GM12872 (cell line): ENCODE measurements around the gene OXER1.

ENCODE experiments used
- CTCF ChIP-seq: IDR thresholded peaks from 3 replicates; pipeline ENCODE4 v1.5.1; 2011; ENCODE audit warnings: low read depth, mild to moderate bottlenecking, low read length, moderate library complexity; ENCODE audit not compliant: insufficient read depth

The OXER1 gene

DNA sequence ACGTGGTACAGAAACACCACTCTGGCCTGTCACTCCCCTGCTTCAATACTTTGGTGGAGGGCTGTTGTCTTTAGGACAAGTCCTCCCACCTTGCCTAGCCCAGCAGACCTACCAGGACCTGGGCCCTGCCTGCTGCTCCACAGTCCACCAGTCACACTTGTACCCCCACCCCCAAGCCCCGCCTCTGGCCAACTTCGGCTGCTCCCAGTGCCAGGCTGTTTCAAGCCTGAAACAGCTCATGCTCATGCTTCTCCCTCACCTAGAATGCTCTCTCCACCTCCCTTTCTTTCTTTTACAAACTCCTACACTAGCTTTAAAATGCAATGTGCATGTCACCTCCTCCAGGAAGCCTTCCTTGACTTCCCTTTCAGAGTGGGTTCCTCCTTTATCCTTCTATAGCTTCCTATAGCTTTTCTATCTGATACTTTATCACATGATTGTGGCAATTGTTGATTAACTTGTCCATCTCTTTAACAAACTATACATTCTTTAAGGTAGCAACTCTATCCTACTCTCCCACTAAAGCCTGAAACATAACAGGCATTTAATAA lies 4.8 kb upstream of the OXER1 start:
- TF ChIP-seq CTCF: no peak

- TF ChIP-seq CTCF: no peak
Observed at GRCh38 chr2:42767899-42768705, 4.2 kb upstream of the OXER1 start.

DNA sequence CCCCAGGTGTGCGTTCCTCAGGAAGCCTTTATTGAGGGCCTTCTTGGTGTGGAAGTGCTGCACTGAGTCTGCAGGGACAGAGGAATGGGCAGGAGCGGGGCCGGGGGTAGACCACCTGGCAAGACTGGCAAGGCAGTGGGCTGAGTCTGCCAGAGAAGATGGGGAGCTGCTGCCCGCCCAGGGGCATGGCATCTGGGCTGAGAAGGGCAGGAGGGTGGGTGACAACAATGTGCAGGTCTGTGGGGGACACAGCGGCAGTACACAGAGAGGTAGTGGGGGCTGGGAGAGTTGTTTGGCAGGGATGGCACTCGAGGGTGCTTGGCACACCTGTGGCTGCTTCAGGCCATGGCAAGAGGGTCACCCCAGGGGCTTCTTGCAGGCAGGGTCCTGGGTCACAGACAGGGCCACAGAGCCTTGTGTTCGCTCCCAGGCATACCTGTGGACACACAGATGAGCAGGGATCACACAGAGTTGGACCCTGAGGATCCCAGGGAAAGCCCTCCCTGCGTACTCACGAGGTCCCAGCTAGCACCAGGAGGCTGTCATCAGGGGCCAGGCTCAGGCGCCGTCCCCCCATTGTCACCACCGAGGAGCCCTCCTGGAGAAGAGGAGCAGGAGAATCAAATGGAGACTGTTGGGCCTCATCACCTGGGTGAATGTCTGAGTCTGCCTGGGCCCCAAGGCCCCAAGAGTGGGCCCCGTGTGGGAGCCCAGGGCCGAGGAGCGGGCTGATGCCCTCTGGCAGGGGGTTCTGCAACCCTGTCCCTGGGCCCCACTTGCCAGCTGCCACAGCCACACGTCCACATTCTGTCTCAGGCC lies 3.4 kb upstream of the OXER1 start:
- TF ChIP-seq CTCF: no peak

- TF ChIP-seq CTCF: no peak
Observed at GRCh38 chr2:42765686-42766085, 1.8 kb upstream of the OXER1 start.

- TF ChIP-seq CTCF: no peak
Observed at GRCh38 chr2:42764901-42765300, 966 bp upstream of the OXER1 start.

DNA sequence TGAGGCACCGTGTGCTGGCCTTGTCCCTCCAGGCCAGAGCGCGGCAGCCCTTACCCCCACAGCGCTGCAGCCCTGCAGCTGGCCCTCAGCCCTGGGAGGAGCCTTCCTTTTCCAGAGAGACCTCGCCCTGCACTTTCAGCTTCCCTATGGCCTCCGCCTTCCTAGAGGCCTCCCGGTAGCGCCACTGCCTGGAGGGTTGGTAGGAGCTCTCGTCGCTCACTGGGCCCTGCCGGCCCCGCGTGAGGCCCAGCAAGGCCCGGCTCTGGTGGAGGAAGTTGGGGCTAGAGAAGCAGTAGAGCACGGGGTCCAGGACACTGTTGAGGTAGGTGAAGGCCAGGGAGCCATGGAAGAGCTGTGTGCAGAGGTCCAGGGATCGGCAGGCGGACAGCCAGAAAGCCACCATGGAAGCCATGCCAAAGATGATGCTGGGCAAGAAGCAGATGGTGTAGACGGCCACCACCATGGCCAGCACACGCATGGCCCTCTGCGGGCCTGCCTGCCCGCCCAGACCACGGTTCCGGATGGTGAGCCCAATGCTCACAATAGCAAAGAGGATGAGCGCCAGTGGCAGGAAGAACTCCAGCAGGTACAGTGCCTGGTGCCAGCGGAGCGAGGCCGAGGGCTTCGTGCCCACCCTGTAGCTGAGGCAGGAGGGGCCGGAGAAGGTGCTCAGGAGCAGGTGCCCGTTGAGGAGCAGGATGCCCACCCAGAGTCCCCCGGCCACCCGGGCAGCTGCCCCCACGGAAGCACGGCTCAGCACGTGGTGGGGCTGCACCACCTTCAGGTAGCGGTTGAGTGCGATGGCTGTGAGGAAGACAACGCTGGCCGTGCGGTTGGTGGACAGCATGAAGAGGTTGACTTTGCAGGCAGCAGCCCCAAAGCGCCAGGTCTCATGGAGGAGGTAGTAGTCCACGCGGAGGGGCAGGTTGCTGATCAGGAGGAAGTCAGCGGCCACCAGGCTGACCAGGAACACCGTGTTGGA lies 821 bp downstream of the OXER1 start:
- TF ChIP-seq CTCF: no peak

DNA sequence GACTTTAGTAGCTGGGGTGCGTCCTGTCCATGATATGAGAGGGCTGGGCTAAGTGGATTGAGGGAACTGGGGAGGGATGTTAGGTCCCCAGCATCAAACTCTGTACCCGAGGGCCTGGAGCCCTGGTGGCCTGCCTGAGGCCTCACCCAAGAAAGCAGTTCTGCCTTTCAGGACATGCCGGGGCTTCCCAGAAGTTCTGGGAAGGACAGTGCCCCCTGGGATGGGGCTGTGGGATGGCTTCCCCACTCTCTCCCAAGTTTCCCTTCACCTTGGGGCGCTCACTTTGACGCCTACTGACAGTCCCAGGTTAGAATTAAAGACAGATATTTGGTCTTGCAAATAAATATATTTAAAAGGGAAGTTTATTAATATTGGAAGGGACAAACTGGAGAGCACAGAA lies 1.8 kb downstream of the OXER1 start:
- TF ChIP-seq CTCF: no peak
